Nephron (organoid): ENCODE results near the gene MALL.
"Not testable (repeated sequence)": the region's sequence is repeated elsewhere in the genome, so short reads cannot be mapped to it uniquely, and the experiment has no call there.

Source experiments
- H3K27ac Mint-ChIP-seq, 3 experiments: 2 replicates each; pipeline ENCODE4 v1.8.0; 2020; ENCODE audit warnings: mixed read lengths in 3 of 3, mild to moderate bottlenecking in 2 of 3, moderate library complexity in 1 of 3
- H3K27me3 Mint-ChIP-seq: 2 replicates; pipeline ENCODE4 v1.8.0; 2021; ENCODE audit warnings: low read depth, mild to moderate bottlenecking, moderate library complexity, mixed read lengths
- H3K36me3 Mint-ChIP-seq: 2 replicates; pipeline ENCODE4 v1.8.0; 2020; ENCODE audit warnings: low read depth, mixed read lengths
- H3K4me1 Mint-ChIP-seq: 2 replicates; pipeline ENCODE4 v1.8.0; 2020; ENCODE audit warnings: mixed read lengths
- H3K4me3 Mint-ChIP-seq, 3 experiments: 2 replicates each; pipeline ENCODE4 v1.8.0; 2020; ENCODE audit warnings: mild to moderate bottlenecking in 3 of 3, mixed read lengths in 3 of 3, moderate library complexity in 2 of 3
- H3K9me3 Mint-ChIP-seq: 2 replicates; pipeline ENCODE4 v1.8.0; 2020; ENCODE audit warnings: mixed read lengths

MALL gene

GRCh38 chr2:110058034-110058433 is 57.6 kb downstream of the MALL start:
- H3K4me3 Mint-ChIP-seq, H3K9me3 Mint-ChIP-seq, H3K36me3 Mint-ChIP-seq, H3K27ac Mint-ChIP-seq, H3K27me3 Mint-ChIP-seq, H3K4me1 Mint-ChIP-seq: not testable (repeated sequence)

GRCh38 chr2:110055819-110056408 is 59.7 kb downstream of the MALL start:
- H3K27me3 Mint-ChIP-seq, H3K9me3 Mint-ChIP-seq, H3K27ac Mint-ChIP-seq, H3K36me3 Mint-ChIP-seq, H3K4me1 Mint-ChIP-seq, H3K4me3 Mint-ChIP-seq: not testable (repeated sequence)

- Mint-ChIP-seq H3K27ac (peak overlapping the region; percentile 86 to 96 (median 90)), H3K4me3 (peak overlapping the region in 1 of 3 experiments; percentile 42)
- H3K9me3 Mint-ChIP-seq, H3K36me3 Mint-ChIP-seq, H3K27me3 Mint-ChIP-seq, H3K4me1 Mint-ChIP-seq: not testable (repeated sequence)
Measured at GRCh38 chr2:110054521-110055407, 60.9 kb downstream of the MALL start.

- H3K4me1 Mint-ChIP-seq, H3K36me3 Mint-ChIP-seq, H3K9me3 Mint-ChIP-seq, H3K27ac Mint-ChIP-seq, H3K4me3 Mint-ChIP-seq, H3K27me3 Mint-ChIP-seq: not testable (repeated sequence)
Measured at GRCh38 chr2:110053688-110054087, 61.9 kb downstream of the MALL start.

GRCh38 chr2:110052166-110052565 is 63.5 kb downstream of the MALL start:
- H3K9me3 Mint-ChIP-seq, H3K4me3 Mint-ChIP-seq, H3K27me3 Mint-ChIP-seq: not testable (repeated sequence)

GRCh38 chr2:110050222-110050621 is 65.4 kb downstream of the MALL start:
- H3K4me3 Mint-ChIP-seq, H3K9me3 Mint-ChIP-seq, H3K27me3 Mint-ChIP-seq, H3K4me1 Mint-ChIP-seq, H3K36me3 Mint-ChIP-seq, H3K27ac Mint-ChIP-seq: not testable (repeated sequence)

More at GRCh38 chr2:110052166-110052565, 63.5 kb downstream of the MALL start:
- H3K4me1 Mint-ChIP-seq, H3K36me3 Mint-ChIP-seq, H3K27ac Mint-ChIP-seq: not testable (repeated sequence)

GRCh38 chr2:110049769-110050168 is 65.9 kb downstream of the MALL start:
- not testable (repeated sequence) for H3K27me3 Mint-ChIP-seq

GRCh38 chr2:110048255-110049197 is 67.1 kb downstream of the MALL start:
- not testable (repeated sequence) for H3K4me1 Mint-ChIP-seq, H3K36me3 Mint-ChIP-seq, H3K9me3 Mint-ChIP-seq, H3K4me3 Mint-ChIP-seq, H3K27me3 Mint-ChIP-seq, H3K27ac Mint-ChIP-seq

More at GRCh38 chr2:110049769-110050168, 65.9 kb downstream of the MALL start:
- not testable (repeated sequence) for H3K36me3 Mint-ChIP-seq, H3K9me3 Mint-ChIP-seq, H3K27ac Mint-ChIP-seq, H3K4me1 Mint-ChIP-seq, H3K4me3 Mint-ChIP-seq

- H3K27me3 Mint-ChIP-seq, H3K9me3 Mint-ChIP-seq, H3K36me3 Mint-ChIP-seq, H3K27ac Mint-ChIP-seq, H3K4me3 Mint-ChIP-seq, H3K4me1 Mint-ChIP-seq: not testable (repeated sequence)
Measured at GRCh38 chr2:110047225-110047624, 68.4 kb downstream of the MALL start.

- not testable (repeated sequence) for H3K4me3 Mint-ChIP-seq, H3K4me1 Mint-ChIP-seq, H3K36me3 Mint-ChIP-seq, H3K27ac Mint-ChIP-seq, H3K27me3 Mint-ChIP-seq, H3K9me3 Mint-ChIP-seq
Measured at GRCh38 chr2:110041941-110042660, 73.5 kb downstream of the MALL start.

GRCh38 chr2:110037336-110037735 is 78.3 kb downstream of the MALL start:
- not testable (repeated sequence) for H3K9me3 Mint-ChIP-seq, H3K4me3 Mint-ChIP-seq, H3K27me3 Mint-ChIP-seq, H3K36me3 Mint-ChIP-seq, H3K4me1 Mint-ChIP-seq, H3K27ac Mint-ChIP-seq

GRCh38 chr2:110035384-110035783 is 80.2 kb downstream of the MALL start:
- H3K9me3 Mint-ChIP-seq, result not testable (repeated sequence)

GRCh38 chr2:110034935-110035334 is 80.7 kb downstream of the MALL start:
- H3K4me3 Mint-ChIP-seq, H3K27ac Mint-ChIP-seq, H3K4me1 Mint-ChIP-seq, H3K9me3 Mint-ChIP-seq, H3K36me3 Mint-ChIP-seq, H3K27me3 Mint-ChIP-seq: not testable (repeated sequence)

More at GRCh38 chr2:110035384-110035783, 80.2 kb downstream of the MALL start:
- H3K4me1 Mint-ChIP-seq, H3K27me3 Mint-ChIP-seq, H3K36me3 Mint-ChIP-seq, H3K27ac Mint-ChIP-seq, H3K4me3 Mint-ChIP-seq: not testable (repeated sequence)
